Endothelial cell (in vitro differentiated cells): ENCODE data around the gene HIPK1. TPM values are rescaled to one million over a fixed set of nuclear protein-coding genes. Genes with fewer than 3 reads are reported as not detected.

Experiments used
- DNase-seq: peaks from one replicate; pipeline ENCODE4 v3.0.0; 2021; ENCODE audit warnings: low spot score
- H3K27ac Mint-ChIP-seq: one replicate; pipeline ENCODE4 v1.8.0; 2021; ENCODE audit warnings: mixed read lengths, inconsistent platforms; ENCODE audit not compliant: unreplicated experiment
- H3K27me3 Mint-ChIP-seq: one replicate; pipeline ENCODE4 v1.8.0; 2021; ENCODE audit warnings: mild to moderate bottlenecking, moderate library complexity, mixed read lengths, inconsistent platforms; ENCODE audit not compliant: unreplicated experiment
- H3K36me3 Mint-ChIP-seq: one replicate; pipeline ENCODE4 v1.8.0; 2021; ENCODE audit warnings: mild to moderate bottlenecking, low read depth, mixed read lengths, inconsistent platforms; ENCODE audit not compliant: unreplicated experiment
- H3K4me1 Mint-ChIP-seq: one replicate; pipeline ENCODE4 v1.8.0; 2021; ENCODE audit warnings: mild to moderate bottlenecking, mixed read lengths, inconsistent platforms; ENCODE audit not compliant: unreplicated experiment
- H3K4me3 Mint-ChIP-seq: one replicate; pipeline ENCODE4 v1.8.0; 2021; ENCODE audit warnings: mild to moderate bottlenecking, mixed read lengths, inconsistent platforms; ENCODE audit not compliant: unreplicated experiment
- H3K9me3 Mint-ChIP-seq: one replicate; pipeline ENCODE4 v1.8.0; 2021; ENCODE audit warnings: mixed read lengths, inconsistent platforms; ENCODE audit not compliant: unreplicated experiment
- total RNA-seq: library from RNA; stranded (reverse); fragmentation: NEBNext Ultra II Directional; extraction: Animal tissue kit (Norgen Biotek cat#: 25700); gene quantifications from one replicate; pipeline ENCODE4 v1.2.1, GENCODE V29; 2021; ENCODE audit not compliant: unreplicated experiment
- TF ChIP-seq, protein P1 (sequence below): fragments of 200-600 bp; sonication (generic); IDR thresholded peaks from one replicate; pipeline ENCODE4 v1.5.0; 2021; ENCODE audit warnings: antibody characterized with exemption; ENCODE audit not compliant: unreplicated experiment

Gene HIPK1
- total RNA-seq, 1 donor from 2014 or later: 56.6 TPM

DNA sequence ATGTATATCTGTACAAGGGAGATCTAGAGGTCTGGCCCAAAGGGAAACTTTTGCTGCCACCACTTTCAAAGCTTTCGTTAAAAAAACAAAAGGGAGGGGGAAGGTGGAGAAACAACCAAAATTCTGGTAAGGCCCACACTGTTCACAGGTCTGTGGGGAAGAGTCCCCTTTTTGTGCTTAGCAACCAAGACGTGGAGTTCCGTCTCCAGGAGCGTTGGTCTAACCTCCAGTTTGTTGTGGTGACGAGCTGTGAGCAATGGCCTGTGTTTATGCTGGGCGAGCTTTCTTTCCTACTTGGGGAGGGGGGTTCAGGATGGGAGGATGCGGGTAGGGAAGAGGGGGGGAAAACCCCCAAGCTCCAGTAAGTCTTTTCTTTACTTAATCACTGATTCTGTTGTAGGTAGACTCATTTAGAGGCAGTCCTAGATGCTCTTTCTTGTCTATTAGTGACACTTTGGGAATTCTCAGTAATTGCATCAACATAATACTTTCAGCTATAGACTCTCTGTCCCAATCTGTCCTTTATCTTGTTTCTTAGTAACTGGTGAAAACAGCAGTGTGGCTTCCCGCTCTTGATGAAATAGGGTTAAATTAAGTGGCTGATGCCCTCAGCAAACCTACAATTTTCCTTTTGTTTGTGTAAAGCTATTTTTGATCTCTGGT lies 1.5 kb downstream of the HIPK1 start:
- Mint-ChIP-seq H3K36me3 (no peaks in the 10 kb centered on the region), H3K27ac (peak overlapping the region; percentile 98), H3K27me3 (peaks cover 16% of the 10 kb centered on the region), H3K4me1 (peaks cover 38% of the 10 kb centered on the region), H3K4me3 (peak overlapping the region; percentile 98), H3K9me3 (no peaks in the 10 kb centered on the region)
- DNase-seq: peak; percentile 44
- TF ChIP-seq, protein P1, sequence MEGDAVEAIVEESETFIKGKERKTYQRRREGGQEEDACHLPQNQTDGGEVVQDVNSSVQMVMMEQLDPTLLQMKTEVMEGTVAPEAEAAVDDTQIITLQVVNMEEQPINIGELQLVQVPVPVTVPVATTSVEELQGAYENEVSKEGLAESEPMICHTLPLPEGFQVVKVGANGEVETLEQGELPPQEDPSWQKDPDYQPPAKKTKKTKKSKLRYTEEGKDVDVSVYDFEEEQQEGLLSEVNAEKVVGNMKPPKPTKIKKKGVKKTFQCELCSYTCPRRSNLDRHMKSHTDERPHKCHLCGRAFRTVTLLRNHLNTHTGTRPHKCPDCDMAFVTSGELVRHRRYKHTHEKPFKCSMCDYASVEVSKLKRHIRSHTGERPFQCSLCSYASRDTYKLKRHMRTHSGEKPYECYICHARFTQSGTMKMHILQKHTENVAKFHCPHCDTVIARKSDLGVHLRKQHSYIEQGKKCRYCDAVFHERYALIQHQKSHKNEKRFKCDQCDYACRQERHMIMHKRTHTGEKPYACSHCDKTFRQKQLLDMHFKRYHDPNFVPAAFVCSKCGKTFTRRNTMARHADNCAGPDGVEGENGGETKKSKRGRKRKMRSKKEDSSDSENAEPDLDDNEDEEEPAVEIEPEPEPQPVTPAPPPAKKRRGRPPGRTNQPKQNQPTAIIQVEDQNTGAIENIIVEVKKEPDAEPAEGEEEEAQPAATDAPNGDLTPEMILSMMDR: no peak

- H3K27ac Mint-ChIP-seq: peak overlapping the region; percentile 98
Observed at GRCh38 chr1:113931451-113931851, 2.3 kb downstream of the HIPK1 start.

GRCh38 chr1:113934006-113934405 lies 4.9 kb downstream of the HIPK1 start:
- no peaks in the 10 kb centered on the region for H3K9me3 Mint-ChIP-seq
- H3K27ac Mint-ChIP-seq: no peak overlapping the region
- no peak for DNase-seq
- H3K4me3 Mint-ChIP-seq: no peak overlapping the region
- H3K4me1 Mint-ChIP-seq: peaks cover 42% of the 10 kb centered on the region
- H3K36me3 Mint-ChIP-seq: no peaks in the 10 kb centered on the region
- TF ChIP-seq, protein P1: no peak
- H3K27me3 Mint-ChIP-seq: peaks cover 13% of the 10 kb centered on the region

More at GRCh38 chr1:113931451-113931851, 2.3 kb downstream of the HIPK1 start:
- Mint-ChIP-seq H3K36me3 (no peaks in the 10 kb centered on the region), H3K27me3 (peaks cover 16% of the 10 kb centered on the region), H3K4me3 (peak overlapping the region; percentile 98), H3K9me3 (no peaks in the 10 kb centered on the region), H3K4me1 (peaks cover 38% of the 10 kb centered on the region)
- TF ChIP-seq, protein P1: no peak
- DNase-seq: no peak

DNA sequence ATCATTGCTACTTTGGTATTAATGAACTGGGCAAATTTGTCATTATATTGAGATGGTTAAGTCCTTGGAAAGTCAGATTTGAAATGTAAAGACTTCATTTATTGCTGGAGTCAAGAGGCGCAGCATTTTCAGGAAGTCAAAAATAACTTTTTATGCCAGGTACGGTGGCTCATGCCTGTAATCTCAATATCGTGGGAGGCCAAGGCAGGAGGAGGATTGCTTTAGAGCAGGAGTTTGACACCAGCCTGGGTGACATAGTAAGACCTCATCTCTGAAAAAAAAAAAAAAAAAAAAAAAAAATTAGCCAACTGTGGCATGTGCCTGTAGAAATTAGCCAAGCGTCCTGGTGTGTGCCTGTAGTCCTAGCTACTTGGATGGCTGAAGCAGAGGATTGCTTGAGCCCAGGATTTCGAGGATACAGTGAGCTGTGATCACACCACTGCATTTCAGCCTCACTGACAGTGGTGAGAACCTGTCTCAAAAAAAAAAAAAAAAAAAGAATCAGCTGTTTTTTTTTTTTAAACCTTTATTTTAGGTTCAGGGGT lies 5.5 kb downstream of the HIPK1 start:
- no peak overlapping the region for H3K27ac Mint-ChIP-seq
- TF ChIP-seq, protein P1: no peak
- no peaks in the 10 kb centered on the region for H3K9me3 Mint-ChIP-seq
- DNase-seq: no peak
- no peak overlapping the region for H3K4me3 Mint-ChIP-seq
- peaks cover 10% of the 10 kb centered on the region for H3K27me3 Mint-ChIP-seq
- H3K36me3 Mint-ChIP-seq: no peaks in the 10 kb centered on the region
- peaks cover 42% of the 10 kb centered on the region for H3K4me1 Mint-ChIP-seq

DNA sequence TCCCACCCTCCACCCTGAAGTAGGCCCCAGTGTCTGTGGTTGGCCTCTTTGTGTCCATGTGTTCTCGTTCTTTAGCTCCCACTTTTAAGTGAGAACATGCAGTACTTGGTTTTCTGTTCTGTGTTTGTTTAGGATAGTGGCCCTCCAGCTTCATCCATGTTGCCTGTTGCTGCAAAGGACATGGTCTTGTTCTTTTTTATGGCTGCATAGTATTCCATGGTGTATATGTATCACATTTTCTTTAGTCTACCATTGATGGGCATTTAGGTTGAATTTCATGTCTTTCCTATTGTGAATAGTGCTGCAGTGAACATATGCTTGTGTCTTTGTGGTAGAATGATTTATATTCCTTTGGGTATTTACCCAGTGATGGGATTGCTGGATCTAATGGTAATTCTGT lies 6.1 kb downstream of the HIPK1 start:
- H3K27me3 Mint-ChIP-seq: peaks cover 8% of the 10 kb centered on the region
- no peak overlapping the region for H3K4me3 Mint-ChIP-seq
- no peaks in the 10 kb centered on the region for H3K9me3 Mint-ChIP-seq
- DNase-seq: no peak
- no peak overlapping the region for H3K27ac Mint-ChIP-seq
- TF ChIP-seq, protein P1: no peak
- H3K4me1 Mint-ChIP-seq: peaks cover 40% of the 10 kb centered on the region
- no peaks in the 10 kb centered on the region for H3K36me3 Mint-ChIP-seq
